MG63 (cell line): Measurements from ENCODE around the gene XKR7. TPM values are rescaled to one million over a fixed set of nuclear protein-coding genes. Genes with fewer than 3 reads are reported as not detected.

Experiments
- DNase-seq: peaks from one replicate; pipeline ENCODE4 v3.0.0-alpha.2; 2020
- H3K27me3 ChIP-seq: fragments of 250-450 bp; sonication (Bioruptor Pico); 2 replicates; pipeline ENCODE4 v1.5.1; 2020; ENCODE audit warnings: mild to moderate bottlenecking, moderate library complexity
- H3K36me3 ChIP-seq: fragments of 250-450 bp; sonication (Bioruptor Pico); 2 replicates; pipeline ENCODE4 v1.5.1; 2020; ENCODE audit warnings: mild to moderate bottlenecking, moderate library complexity
- H3K4me3 ChIP-seq: fragments of 250-450 bp; sonication (Bioruptor Pico); 2 replicates; pipeline ENCODE4 v1.5.1; 2020; ENCODE audit warnings: mild to moderate bottlenecking, moderate library complexity
- H3K9me3 ChIP-seq: fragments of 250-450 bp; sonication (Bioruptor Pico); 2 replicates; pipeline ENCODE4 v1.5.1; 2020; ENCODE audit warnings: mild to moderate bottlenecking, moderate library complexity
- total RNA-seq: library from RNA; depleted of rRNA; stranded (reverse); fragments of >200 nt; shearing (Covaris generic); gene quantifications from 2 replicates; pipeline ENCODE4 v1.2.3, GENCODE V29; 2014; ENCODE audit warnings: low replicate concordance; rRNA removed

The XKR7 gene
- total RNA-seq, 1 experiment from 2014 or later: not detected

GRCh38 chr20:32036716-32037485, 69.0 kb downstream of the XKR7 start:
- no peak for DNase-seq
- Histone ChIP-seq H3K36me3 (no peaks in the 10 kb centered on the region), H3K4me3 (no peak overlapping the region), H3K27me3 (peaks cover 10% of the 10 kb centered on the region; the same call in 1 of the 2 replicates), H3K9me3 (peaks cover 6% of the 10 kb centered on the region)

GRCh38 chr20:32037929-32038328, 70.0 kb downstream of the XKR7 start:
- Histone ChIP-seq H3K9me3 (peaks cover 6% of the 10 kb centered on the region), H3K27me3 (peaks cover 4% of the 10 kb centered on the region; the same call in 1 of the 2 replicates), H3K4me3 (no peak overlapping the region), H3K36me3 (no peaks in the 10 kb centered on the region)
- peak; percentile 38 for DNase-seq

- H3K27me3 ChIP-seq: peaks cover 12% of the 10 kb centered on the region
- H3K4me3 ChIP-seq: no peak overlapping the region
- H3K36me3 ChIP-seq: no peaks in the 10 kb centered on the region
- peaks cover 6% of the 10 kb centered on the region for H3K9me3 ChIP-seq
- DNase-seq: no peak
Measured at GRCh38 chr20:32040142-32040953, 72.4 kb downstream of the XKR7 start.

- peaks cover 19% of the 10 kb centered on the region for H3K27me3 ChIP-seq
- no peaks in the 10 kb centered on the region for H3K36me3 ChIP-seq
- DNase-seq: no peak
- H3K9me3 ChIP-seq: no peaks in the 10 kb centered on the region
- no peak overlapping the region for H3K4me3 ChIP-seq
Measured at GRCh38 chr20:32045999-32046398, 78.0 kb downstream of the XKR7 start.

- no peaks in the 10 kb centered on the region for H3K36me3 ChIP-seq
- no peaks in the 10 kb centered on the region for H3K9me3 ChIP-seq
- H3K4me3 ChIP-seq: no peak overlapping the region
- peaks cover 25% of the 10 kb centered on the region for H3K27me3 ChIP-seq
- DNase-seq: no peak
Measured at GRCh38 chr20:32050324-32050841, 82.4 kb downstream of the XKR7 start.

- H3K36me3 ChIP-seq: no peaks in the 10 kb centered on the region
- no peak for DNase-seq
- no peaks in the 10 kb centered on the region for H3K9me3 ChIP-seq
- H3K4me3 ChIP-seq: no peak overlapping the region
- peaks cover 29% of the 10 kb centered on the region for H3K27me3 ChIP-seq
Measured at GRCh38 chr20:32050851-32051556, 83.1 kb downstream of the XKR7 start.

GRCh38 chr20:32051720-32052089, 83.8 kb downstream of the XKR7 start:
- no peaks in the 10 kb centered on the region for H3K9me3 ChIP-seq
- DNase-seq: no peak
- peaks cover 30% of the 10 kb centered on the region for H3K27me3 ChIP-seq
- H3K4me3 ChIP-seq: no peak overlapping the region
- H3K36me3 ChIP-seq: no peaks in the 10 kb centered on the region

- Histone ChIP-seq H3K9me3 (no peaks in the 10 kb centered on the region), H3K36me3 (no peaks in the 10 kb centered on the region), H3K27me3 (peaks cover 30% of the 10 kb centered on the region), H3K4me3 (no peak within 1 kb of the TSS)
- no peak for DNase-seq
Measured at GRCh38 chr20:32052090-32052777, 84.3 kb downstream of the XKR7 start, which contains the start of gene HCK. Gene HCK, plus strand, starts transcription at chr20:32052242.

GRCh38 chr20:32052778-32053362, 84.9 kb downstream of the XKR7 start:
- Histone ChIP-seq H3K36me3 (no peaks in the 10 kb centered on the region), H3K4me3 (no peak overlapping the region), H3K27me3 (peaks cover 33% of the 10 kb centered on the region), H3K9me3 (no peaks in the 10 kb centered on the region)
- DNase-seq: no peak

Other genes starting within 250 kb of the XKR7 start
- gene BCL2L1, start 245.3 kb upstream of the XKR7 start, total RNA-seq: 63.0 and 64.2 TPM in 2 replicates
- gene TPX2, start 228.9 kb upstream of the XKR7 start, total RNA-seq: 123 and 139 TPM in 2 replicates
- gene MYLK2, start 148.8 kb upstream of the XKR7 start, total RNA-seq: not detected in 2 replicates
- gene FOXS1, start 122.5 kb upstream of the XKR7 start, total RNA-seq: 0.07 TPM in 1 of 2 replicates, not detected in the other
- gene DUSP15, start 97.6 kb upstream of the XKR7 start, total RNA-seq: 1.3 and 1.9 TPM in 2 replicates
- gene TTLL9, start 97.5 kb upstream of the XKR7 start, total RNA-seq: not detected in 2 replicates
- 31.4 and 31.5 TPM in 2 replicates for gene PDRG1, start 16.1 kb upstream of the XKR7 start, total RNA-seq
- not detected in 2 replicates for gene CCM2L, start 42.3 kb downstream of the XKR7 start, total RNA-seq
- gene HCK, start 84.1 kb downstream of the XKR7 start, total RNA-seq: not detected in 2 replicates
- 4.3 and 7.4 TPM in 2 replicates for gene TM9SF4, start 141.6 kb downstream of the XKR7 start, total RNA-seq
- gene PLAGL2, start 239.6 kb downstream of the XKR7 start, total RNA-seq: 0.40 and 0.49 TPM in 2 replicates
- gene POFUT1, start 239.7 kb downstream of the XKR7 start, total RNA-seq: 42.7 and 56.6 TPM in 2 replicates